ENCODE measurements around the gene FARP2. TPM values are rescaled to one million over a fixed set of nuclear protein-coding genes. Genes with fewer than 3 reads are reported as not detected.

FARP2 gene
- polyA plus RNA-seq, 1 of the 3 experiments (the other 2 are of a cell fraction), result 11.5 TPM

GRCh38 chr2:241350878-241351639 lies 5.0 kb upstream of the FARP2 start:
- POLR2A ChIA-PET, result no interaction called here
- H3K36me3 ChIP-seq (replicated peaks in 1 of 2; ENCODE audit: control insufficient read depth in 1 of 2, insufficient read depth in 2 of 2, low read length in 1 of 2), result peaks cover 61 to 78% of the 10 kb centered on the region in 2 experiments
- no peak for TF ChIP-seq MXI1 (IDR thresholded peaks at IDR 0.05; ENCODE audit: low read depth, low read length)
- no peak for TF ChIP-seq YY1 (IDR thresholded peaks at IDR 0.05; ENCODE audit: low read depth)
- no peak for TF ChIP-seq JUND (IDR thresholded peaks at IDR 0.05)
- no peak for TF ChIP-seq RAD21 (IDR thresholded peaks at IDR 0.05; ENCODE audit: low read length)
- no peak for TF ChIP-seq MAX (IDR thresholded peaks at IDR 0.05; ENCODE audit: low read depth)
- no peak for TF ChIP-seq MEF2A (IDR thresholded peaks at IDR 0.05; ENCODE audit: borderline replicate concordance, low read depth)
- TF ChIP-seq NRF1 (IDR thresholded peaks at IDR 0.05; ENCODE audit: low read depth, low read length), result no peak
- no peak for TF ChIP-seq TCF12 (IDR thresholded peaks at IDR 0.05)
- no peak for TF ChIP-seq TAF1 (IDR thresholded peaks at IDR 0.05; ENCODE audit: borderline replicate concordance, low read depth, low read length)
- TF ChIP-seq ELF1 (IDR thresholded peaks at IDR 0.05), result no peak

GRCh38 chr2:241351640-241352031 lies 4.4 kb upstream of the FARP2 start:
- no peak overlapping the region for H3K9ac ChIP-seq
- H3F3A ChIP-seq (replicated peaks; ENCODE audit: insufficient read depth), result peaks cover 51% of the 10 kb centered on the region
- no peaks in the 10 kb centered on the region for H3K9me2 ChIP-seq
- H3K4me2 ChIP-seq, result no peak overlapping the region
- no peak for DNase-seq
- ChIA-PET CTCF (interaction anchor here (0.7 kb wide), 1 partner anchor 346 kb away, joined by 3 read pairs; no protein-coding TSS in a partner anchor), POLR2A (no interaction called here)
- no peak for TF ChIP-seq RXRA (IDR thresholded peaks at IDR 0.05; ENCODE audit: borderline replicate concordance, low read depth)
- no peak for TF ChIP-seq FOXM1 (IDR thresholded peaks at IDR 0.05; ENCODE audit: low read depth)
- no peak for TF ChIP-seq MEF2A (IDR thresholded peaks at IDR 0.05; ENCODE audit: borderline replicate concordance, low read depth)
- no peak for TF ChIP-seq IRF3 (IDR thresholded peaks at IDR 0.05; ENCODE audit: low read depth, low read length)
- TF ChIP-seq NRF1 (IDR thresholded peaks at IDR 0.05; ENCODE audit: low read depth, low read length), result no peak
- TF ChIP-seq ZBTB33 (IDR thresholded peaks at IDR 0.05; ENCODE audit: borderline replicate concordance, low read depth), result no peak
- TF ChIP-seq RFX5 (IDR thresholded peaks at IDR 0.05; ENCODE audit: low read length), result no peak
- no peak for TF ChIP-seq ELF1 (IDR thresholded peaks at IDR 0.05)
- no peak for TF ChIP-seq NFIC (IDR thresholded peaks at IDR 0.05; ENCODE audit: borderline replicate concordance)
- TF ChIP-seq JUND (IDR thresholded peaks at IDR 0.05), result no peak
- TF ChIP-seq MAX (IDR thresholded peaks at IDR 0.05; ENCODE audit: low read depth), result no peak
- H3K4me3 ChIP-seq (ENCODE audit: low read depth in 2 of 2, low read length in 1 of 2), result no peak overlapping the region
- H3K9me3 ChIP-seq, result no peaks in the 10 kb centered on the region
- 80% methylated on average over 3 of the region's 3 CpGs for WGBS (ENCODE audit: low lambda C conversion rate)
- H3K27me3 ChIP-seq (ENCODE audit: insufficient read depth), result no peaks in the 10 kb centered on the region
- H4K20me1 ChIP-seq (ENCODE audit: insufficient read depth), result no peaks in the 10 kb centered on the region; the same call in 1 of the 2 replicates
- peaks cover 0 to 4% of the 10 kb centered on the region in 2 experiments; a peak in 1 of 4 replicates for H3K4me1 ChIP-seq (ENCODE audit: control insufficient read depth in 1 of 2, insufficient read depth in 2 of 2, low read depth in 1 of 2, low read length in 1 of 2)
- H3K36me3 ChIP-seq (replicated peaks in 1 of 2; ENCODE audit: control insufficient read depth in 1 of 2, insufficient read depth in 2 of 2, low read length in 1 of 2), result peaks cover 55 to 72% of the 10 kb centered on the region in 2 experiments
- no peak overlapping the region for H3K27ac ChIP-seq (ENCODE audit: low read depth in 2 of 2, low read length in 1 of 2)
- H2AFZ ChIP-seq (ENCODE audit: low read depth), result no peak overlapping the region
- peaks cover 3% of the 10 kb centered on the region for H3K79me2 ChIP-seq (ENCODE audit: insufficient read depth)

More at GRCh38 chr2:241350878-241351639, 5.0 kb upstream of the FARP2 start:
- no peaks in the 10 kb centered on the region for H3K9me2 ChIP-seq
- no peaks in the 10 kb centered on the region; the same call in 1 of the 2 replicates for H4K20me1 ChIP-seq (ENCODE audit: insufficient read depth)
- CTCF ChIA-PET, result interaction anchor here (0.7 to 1.3 kb wide), 2 partner anchors 347 to 500 kb away, joined by 3 read pairs; no protein-coding TSS in a partner anchor
- WGBS (ENCODE audit: low lambda C conversion rate), result 73% methylated on average over 9 of the region's 9 CpGs
- H3K4me3 ChIP-seq (ENCODE audit: low read depth in 2 of 2, low read length in 1 of 2), result no peak overlapping the region
- no peak overlapping the region for H3K9ac ChIP-seq
- H3K4me1 ChIP-seq (ENCODE audit: control insufficient read depth in 1 of 2, insufficient read depth in 2 of 2, low read depth in 1 of 2, low read length in 1 of 2), result peaks cover 0 to 4% of the 10 kb centered on the region in 2 experiments; a peak in 1 of 4 replicates
- no peak overlapping the region for H2AFZ ChIP-seq (ENCODE audit: low read depth)
- H3K4me2 ChIP-seq, result no peak overlapping the region
- no peaks in the 10 kb centered on the region for H3K27me3 ChIP-seq (ENCODE audit: insufficient read depth)
- no peaks in the 10 kb centered on the region for H3K9me3 ChIP-seq
- no peak overlapping the region for H3K27ac ChIP-seq (ENCODE audit: low read depth in 2 of 2, low read length in 1 of 2)
- peaks cover 49% of the 10 kb centered on the region for H3F3A ChIP-seq (replicated peaks; ENCODE audit: insufficient read depth)
- H3K79me2 ChIP-seq (ENCODE audit: insufficient read depth), result 0 out of 2 replicates have a peak, but pooled peaks cover 5% of the 10 kb centered on the region
- no peak for DNase-seq
